Activated naive CD4-positive, alpha-beta T cell treated with anti-CD3 and anti-CD28 coated beads for 36 hours (primary cell): ENCODE results near the gene ZNF511. TPM values are rescaled to one million over a fixed set of nuclear protein-coding genes. Genes with fewer than 3 reads are reported as not detected.
A peak's percentile ranks its signal among the peaks of the same experiment; 100 is the strongest.

Source experiments
- CTCF ChIA-PET: fragments of 350-600 bp; sonication (Branson Sonifier 250); formaldehyde crosslinking; loops from one replicate; lab custom pipeline; 2021; ENCODE audit warnings: antibody characterized with exemption; lab: Charles Lee
- DNase-seq: peaks from one replicate; pipeline ENCODE4 v3.0.0-alpha.2; 2020
- H3K27ac Mint-ChIP-seq: one replicate; pipeline ENCODE4 v1.8.0; 2021; ENCODE audit warnings: mild to moderate bottlenecking, mixed read lengths
- H3K27me3 Mint-ChIP-seq: one replicate; pipeline ENCODE4 v1.8.0; 2021; ENCODE audit warnings: low read depth, mixed read lengths
- H3K36me3 Mint-ChIP-seq: one replicate; pipeline ENCODE4 v1.8.0; 2021; ENCODE audit warnings: low read depth, mixed read lengths
- H3K4me1 Mint-ChIP-seq: one replicate; pipeline ENCODE4 v1.8.0; 2021; ENCODE audit warnings: low read depth, mixed read lengths
- H3K4me3 Mint-ChIP-seq: one replicate; pipeline ENCODE4 v1.8.0; 2021; ENCODE audit warnings: mild to moderate bottlenecking, moderate library complexity, mixed read lengths
- H3K9me3 Mint-ChIP-seq: one replicate; pipeline ENCODE4 v1.8.0; 2021; ENCODE audit warnings: mixed read lengths
- intact Hi-C: fragments of 100-400 bp; cut with micrococcal nuclease; formaldehyde crosslinking; loops from one replicate; pipeline ENCODE4 v1.15.1; 2023
- total RNA-seq, 2 experiments: library from RNA; stranded (reverse); gene quantifications; one replicate each; pipeline ENCODE4 v1.2.3, GENCODE V29; 2021

ZNF511 gene
- total RNA-seq, 2 experiments from 2014 or later, result 37.1 to 39.4 TPM

GRCh38 chr10:133334503-133335245 is 26.0 kb downstream of the ZNF511 start:
- H3K4me1 Mint-ChIP-seq, result peaks cover 7% of the 10 kb centered on the region
- intact Hi-C loops, result loop anchor here (2.0 kb wide), 1 partner anchor 54 kb away; no protein-coding TSS in a partner anchor
- no peak for DNase-seq
- no peaks in the 10 kb centered on the region for H3K36me3 Mint-ChIP-seq
- H3K27ac Mint-ChIP-seq, result no peak overlapping the region
- H3K9me3 Mint-ChIP-seq, result no peaks in the 10 kb centered on the region
- peak overlapping the region; percentile 60 for H3K4me3 Mint-ChIP-seq
- CTCF ChIA-PET, result interaction anchor here (0.8 kb wide), 1 partner anchor 28 kb away, joined by 4 read pairs; no protein-coding TSS in a partner anchor
- peaks cover 12% of the 10 kb centered on the region for H3K27me3 Mint-ChIP-seq

- intact Hi-C loops, result loop anchor here (2.0 kb wide), 1 partner anchor 53 kb away; no protein-coding TSS in a partner anchor
Measured at GRCh38 chr10:133335246-133336117, 26.8 kb downstream of the ZNF511 start.

GRCh38 chr10:133336118-133336576 is 27.4 kb downstream of the ZNF511 start:
- intact Hi-C loops, result no loop called here

More at GRCh38 chr10:133335246-133336117, 26.8 kb downstream of the ZNF511 start:
- peak; percentile 84 for DNase-seq
- peaks cover 12% of the 10 kb centered on the region for H3K27me3 Mint-ChIP-seq
- H3K27ac Mint-ChIP-seq, result no peak overlapping the region
- CTCF ChIA-PET, result interaction anchor here (0.8 kb wide), 1 partner anchor 29 kb away, joined by 4 read pairs; no protein-coding TSS in a partner anchor
- no peaks in the 10 kb centered on the region for H3K9me3 Mint-ChIP-seq
- H3K36me3 Mint-ChIP-seq, result no peaks in the 10 kb centered on the region
- peak overlapping the region; percentile 47 for H3K4me3 Mint-ChIP-seq
- H3K4me1 Mint-ChIP-seq, result peaks cover 5% of the 10 kb centered on the region

GRCh38 chr10:133336577-133337369 is 28.1 kb downstream of the ZNF511 start, which contains the start of gene CALY:
Gene CALY (minus strand): TSS chr10:133336896. CDS start chr10:133328989, 7,907 bp downstream.
- intact Hi-C loops, result no loop called here
- Mint-ChIP-seq H3K27me3 (peaks cover 13% of the 10 kb centered on the region), H3K9me3 (no peaks in the 10 kb centered on the region), H3K4me1 (peaks cover 5% of the 10 kb centered on the region), H3K27ac (no peak within 1 kb of the TSS), H3K4me3 (peak within 1 kb of the TSS; percentile 47), H3K36me3 (no peaks in the 10 kb centered on the region)
- DNase-seq, result peak; percentile 82
- CTCF ChIA-PET, result no interaction called here

More at GRCh38 chr10:133336118-133336576, 27.4 kb downstream of the ZNF511 start:
- CTCF ChIA-PET, result no interaction called here
- no peaks in the 10 kb centered on the region for H3K9me3 Mint-ChIP-seq
- H3K27me3 Mint-ChIP-seq, result peaks cover 12% of the 10 kb centered on the region
- H3K4me1 Mint-ChIP-seq, result peaks cover 5% of the 10 kb centered on the region
- no peak overlapping the region for H3K4me3 Mint-ChIP-seq
- no peak overlapping the region for H3K27ac Mint-ChIP-seq
- no peaks in the 10 kb centered on the region for H3K36me3 Mint-ChIP-seq
- no peak for DNase-seq

GRCh38 chr10:133337370-133337725 is 28.6 kb downstream of the ZNF511 start:
- no peaks in the 10 kb centered on the region for H3K36me3 Mint-ChIP-seq
- H3K27me3 Mint-ChIP-seq, result peaks cover 15% of the 10 kb centered on the region
- no peak for DNase-seq
- CTCF ChIA-PET, result no interaction called here
- no peak overlapping the region for H3K27ac Mint-ChIP-seq
- intact Hi-C loops, result no loop called here
- no peaks in the 10 kb centered on the region for H3K9me3 Mint-ChIP-seq
- peaks cover 5% of the 10 kb centered on the region for H3K4me1 Mint-ChIP-seq
- H3K4me3 Mint-ChIP-seq, result no peak overlapping the region

- CTCF ChIA-PET, result no interaction called here
- Mint-ChIP-seq H3K4me3 (no peak overlapping the region), H3K9me3 (no peaks in the 10 kb centered on the region), H3K27ac (no peak overlapping the region), H3K4me1 (peaks cover 5% of the 10 kb centered on the region), H3K36me3 (no peaks in the 10 kb centered on the region), H3K27me3 (peaks cover 14% of the 10 kb centered on the region)
- intact Hi-C loops, result no loop called here
- no peak for DNase-seq
Measured at GRCh38 chr10:133338080-133339071, 29.7 kb downstream of the ZNF511 start.

GRCh38 chr10:133339708-133340380 is 31.1 kb downstream of the ZNF511 start:
- no peak overlapping the region for H3K4me3 Mint-ChIP-seq

GRCh38 chr10:133341983-133342382 is 33.3 kb downstream of the ZNF511 start:
- Mint-ChIP-seq H3K27ac (no peak overlapping the region), H3K4me3 (no peak overlapping the region), H3K27me3 (peaks cover 19% of the 10 kb centered on the region), H3K4me1 (no peaks in the 10 kb centered on the region), H3K9me3 (no peaks in the 10 kb centered on the region), H3K36me3 (no peaks in the 10 kb centered on the region)
- no peak for DNase-seq
- CTCF ChIA-PET, result interaction anchor here (0.7 to 1.2 kb wide), 2 partner anchors 12 to 13 kb away, joined by 3 read pairs; no protein-coding TSS in a partner anchor
- intact Hi-C loops, result no loop called here

More at GRCh38 chr10:133339708-133340380, 31.1 kb downstream of the ZNF511 start:
- no peaks in the 10 kb centered on the region for H3K9me3 Mint-ChIP-seq
- intact Hi-C loops, result no loop called here
- no peak overlapping the region for H3K27ac Mint-ChIP-seq
- CTCF ChIA-PET, result interaction anchor here (0.7 kb wide), 1 partner anchor 23 kb away, joined by 3 read pairs; no protein-coding TSS in a partner anchor
- peaks cover 3% of the 10 kb centered on the region for H3K4me1 Mint-ChIP-seq
- H3K36me3 Mint-ChIP-seq, result no peaks in the 10 kb centered on the region
- H3K27me3 Mint-ChIP-seq, result peaks cover 14% of the 10 kb centered on the region
- no peak for DNase-seq

GRCh38 chr10:133342942-133343341 is 34.2 kb downstream of the ZNF511 start:
- Mint-ChIP-seq H3K9me3 (no peaks in the 10 kb centered on the region), H3K36me3 (no peaks in the 10 kb centered on the region), H3K4me1 (no peaks in the 10 kb centered on the region), H3K27ac (no peak overlapping the region), H3K4me3 (no peak overlapping the region), H3K27me3 (peaks cover 19% of the 10 kb centered on the region)
- CTCF ChIA-PET, result interaction anchor here (1.2 to 1.8 kb wide), 2 partner anchors 11 to 14 kb away, joined by 3 to 5 read pairs; no protein-coding TSS in a partner anchor
- no peak for DNase-seq
- intact Hi-C loops, result no loop called here

- Mint-ChIP-seq H3K27ac (no peak overlapping the region), H3K9me3 (no peaks in the 10 kb centered on the region), H3K4me3 (no peak overlapping the region), H3K4me1 (no peaks in the 10 kb centered on the region), H3K27me3 (peaks cover 19% of the 10 kb centered on the region), H3K36me3 (no peaks in the 10 kb centered on the region)
- DNase-seq, result no peak
- CTCF ChIA-PET, result interaction anchor here (1.5 to 1.8 kb wide), 2 partner anchors 10 to 14 kb away, joined by 4 to 5 read pairs; no protein-coding TSS in a partner anchor
- intact Hi-C loops, result no loop called here
Measured at GRCh38 chr10:133343558-133343957, 34.8 kb downstream of the ZNF511 start.
